WTC11 (cell line): Measurements from ENCODE around the gene BRMS1L. TPM values are rescaled to one million over a fixed set of nuclear protein-coding genes. Genes with fewer than 3 reads are reported as not detected.

Source experiments
- ATAC-seq: fragments of 200-7000 bp; cut with Tn5 transposase; 2 replicates; pipeline ENCODE4 v1.10.0; 2021; ENCODE audit warnings: mild to moderate bottlenecking, moderate library complexity
- CTCF ChIA-PET: fragments of 300-600 bp; sonication (Branson Sonifier 250); formaldehyde crosslinking; loops from one replicate; lab custom pipeline; 2021; ENCODE audit warnings: antibody characterized with exemption; lab: Charles Lee
- POLR2A ChIA-PET: fragments of 350-600 bp; sonication (Branson Sonifier 250); formaldehyde crosslinking; loops from one replicate; lab custom pipeline; 2021; ENCODE audit warnings: antibody characterized with exemption; lab: Charles Lee
- DNase-seq: peaks from one replicate; pipeline ENCODE4 v3.0.0; 2021; ENCODE audit warnings: low spot score
- H3K27ac Mint-ChIP-seq: 2 replicates; pipeline ENCODE4 v1.8.0; 2021; ENCODE audit warnings: mixed read lengths
- H3K27me3 Mint-ChIP-seq: 2 replicates; pipeline ENCODE4 v1.8.0; 2021; ENCODE audit warnings: low read depth, mild to moderate bottlenecking, moderate library complexity, mixed read lengths
- H3K36me3 Mint-ChIP-seq: 2 replicates; pipeline ENCODE4 v1.8.0; 2021; ENCODE audit warnings: mixed read lengths
- H3K4me1 Mint-ChIP-seq: 2 replicates; pipeline ENCODE4 v1.8.0; 2022; ENCODE audit warnings: mixed read lengths
- H3K4me3 Mint-ChIP-seq: 2 replicates; pipeline ENCODE4 v1.8.0; 2021; ENCODE audit warnings: mild to moderate bottlenecking, moderate library complexity, mixed read lengths
- H3K9me3 Mint-ChIP-seq: 2 replicates; pipeline ENCODE4 v1.8.0; 2021; ENCODE audit warnings: mixed read lengths
- CBFB ChIP-seq: sonication (generic); formaldehyde crosslinking; IDR thresholded peaks from 2 replicates; pipeline ENCODE4 v1.8.1; 2022; ENCODE audit warnings: mild to moderate bottlenecking, low read depth, missing genetic modification reagents
- CREM ChIP-seq: sonication (generic); formaldehyde crosslinking; IDR thresholded peaks from 2 replicates; pipeline ENCODE4 v1.8.1; 2022; ENCODE audit warnings: mild to moderate bottlenecking, missing genetic modification reagents, moderate library complexity
- MYBL2 ChIP-seq: sonication (generic); formaldehyde crosslinking; IDR thresholded peaks from 2 replicates; pipeline ENCODE4 v1.8.1; 2023; ENCODE audit warnings: mild to moderate bottlenecking, moderate library complexity, missing genetic modification reagents
- RELA ChIP-seq: sonication (generic); formaldehyde crosslinking; IDR thresholded peaks from 2 replicates; pipeline ENCODE4 v1.8.1; 2022; ENCODE audit warnings: missing genetic modification reagents, mild to moderate bottlenecking, borderline replicate concordance
- SMAD3 ChIP-seq: sonication (generic); formaldehyde crosslinking; IDR thresholded peaks from 2 replicates; pipeline ENCODE4 v1.8.0; 2022; ENCODE audit warnings: missing genetic modification reagents, mild to moderate bottlenecking, borderline replicate concordance
- TCF7 ChIP-seq: sonication (generic); formaldehyde crosslinking; IDR thresholded peaks from 2 replicates; pipeline ENCODE4 v1.8.0; 2022; ENCODE audit warnings: mild to moderate bottlenecking, low read depth, missing genetic modification reagents, moderate library complexity
- TP53 ChIP-seq: sonication (generic); formaldehyde crosslinking; IDR thresholded peaks from 2 replicates; pipeline ENCODE4 v1.8.1; 2023; ENCODE audit warnings: mild to moderate bottlenecking, missing genetic modification reagents
- ZBTB21 ChIP-seq: sonication (generic); formaldehyde crosslinking; IDR thresholded peaks from 2 replicates; pipeline ENCODE4 v1.8.1; 2023; ENCODE audit warnings: mild to moderate bottlenecking, missing genetic modification reagents, borderline replicate concordance
- ZNF232 ChIP-seq: sonication (generic); formaldehyde crosslinking; IDR thresholded peaks from 2 replicates; pipeline ENCODE4 v1.8.0; 2022; ENCODE audit warnings: mild to moderate bottlenecking, missing genetic modification reagents
- ZNF396 ChIP-seq: fragments of 250-450 bp; sonication (Bioruptor Pico); IDR thresholded peaks from 2 replicates; pipeline ENCODE4 v1.8.0; 2021; ENCODE audit warnings: mild to moderate bottlenecking, moderate library complexity, borderline replicate concordance
- ZNF416 ChIP-seq: fragments of 250-450 bp; sonication (Bioruptor Pico); IDR thresholded peaks from 2 replicates; pipeline ENCODE4 v1.9.0; 2021; ENCODE audit warnings: mild to moderate bottlenecking, inconsistent platforms
- total RNA-seq: library from RNA; stranded (reverse); gene quantifications from 3 replicates; pipeline ENCODE4 v1.2.3, GENCODE V29; 2021
- TF ChIP-seq, protein P1 (sequence below): sonication (generic); formaldehyde crosslinking; conservative IDR thresholded peaks from 2 replicates; pipeline ENCODE4 v1.8.1; 2022; ENCODE audit warnings: mild to moderate bottlenecking, missing genetic modification reagents
- TF ChIP-seq, protein P2 (sequence below): fragments of 200-600 bp; IDR thresholded peaks from 2 replicates; pipeline ENCODE4 v1.8.0; 2022; ENCODE audit warnings: antibody characterized with exemption
- TF ChIP-seq, protein P3 (sequence below): sonication (generic); formaldehyde crosslinking; IDR thresholded peaks from 2 replicates; pipeline ENCODE4 v1.8.1; 2022; ENCODE audit warnings: missing genetic modification reagents, borderline replicate concordance
- TF ChIP-seq, protein P4 (sequence below): fragments of 250-450 bp; sonication (Bioruptor Pico); IDR thresholded peaks from 2 replicates; pipeline ENCODE4 v1.8.0; 2021; ENCODE audit warnings: mild to moderate bottlenecking

The BRMS1L gene
- total RNA-seq, 1 experiment from 2014 or later, result 12.1 TPM

DNA sequence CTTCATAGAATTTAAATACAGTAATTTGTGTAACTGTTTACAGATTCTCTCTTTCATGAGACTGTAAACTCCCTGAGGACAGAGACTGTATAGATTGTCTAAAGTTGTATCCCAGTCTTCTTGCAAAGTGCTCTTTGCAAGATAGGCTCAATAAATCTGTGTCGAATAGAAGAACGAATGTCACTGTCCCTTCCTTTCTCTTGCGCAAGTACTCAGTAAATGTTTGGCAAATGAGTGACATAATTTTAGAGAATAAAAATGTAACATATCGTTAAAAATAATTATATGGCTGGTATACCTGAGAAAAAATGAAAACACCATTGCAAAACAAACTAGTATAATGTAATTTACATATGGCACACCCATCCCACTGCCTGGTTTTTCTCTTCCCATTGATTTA is 15.2 kb upstream of the BRMS1L start (continued):
- TF ChIP-seq SMAD3 (CRISPR knock-in tag), result no peak
- TF ChIP-seq, protein P1, sequence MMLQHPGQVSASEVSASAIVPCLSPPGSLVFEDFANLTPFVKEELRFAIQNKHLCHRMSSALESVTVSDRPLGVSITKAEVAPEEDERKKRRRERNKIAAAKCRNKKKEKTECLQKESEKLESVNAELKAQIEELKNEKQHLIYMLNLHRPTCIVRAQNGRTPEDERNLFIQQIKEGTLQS (CRISPR knock-in tag), result no peak

DNA sequence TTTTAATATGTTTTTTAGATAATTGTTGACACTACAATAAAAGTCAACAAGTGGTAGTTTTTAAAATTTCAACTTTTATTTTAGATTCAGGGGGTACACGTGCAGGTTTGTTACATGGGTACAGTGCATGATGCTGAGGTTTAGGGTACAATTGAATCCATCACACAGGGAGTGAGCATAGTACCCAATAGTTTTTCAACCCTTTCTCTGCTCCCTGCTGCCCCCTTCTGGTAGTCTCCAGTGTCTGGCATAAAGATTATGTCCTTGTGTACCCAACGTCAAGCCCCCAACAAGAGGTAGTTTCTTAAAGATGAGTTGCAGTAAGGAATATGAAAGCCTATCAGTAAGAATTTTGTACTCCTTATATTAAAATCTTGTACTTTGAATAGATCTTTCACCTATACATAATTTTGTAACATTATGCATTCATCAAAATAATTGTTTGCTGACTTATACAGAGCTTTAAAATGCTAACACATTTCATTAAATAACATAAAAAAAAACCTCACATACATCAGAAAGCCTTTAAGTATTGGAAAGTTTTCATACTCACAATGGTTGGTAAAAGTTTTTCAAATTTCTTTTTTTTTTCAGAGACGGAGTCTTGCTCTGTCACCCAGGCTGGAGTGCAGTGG is 11.7 kb upstream of the BRMS1L start:
- ChIA-PET CTCF (interaction anchor here (0.7 to 1.8 kb wide), 8 partner anchors 12 to 376 kb away, joined by 3 to 15 read pairs (median 3); partner anchors contain the start of genes BRMS1L and INSM2), POLR2A (no interaction called here)
- Mint-ChIP-seq H3K4me3 (no peak overlapping the region), H3K9me3 (peaks cover 5% of the 10 kb centered on the region), H3K36me3 (no peaks in the 10 kb centered on the region), H3K4me1 (no peaks in the 10 kb centered on the region), H3K27me3 (peaks cover 5% of the 10 kb centered on the region), H3K27ac (no peak overlapping the region)
- no peak for TF ChIP-seq ZNF232 (CRISPR knock-in tag)
- TF ChIP-seq ZNF396 (CRISPR knock-in tag), result no peak
- TF ChIP-seq, protein P2, sequence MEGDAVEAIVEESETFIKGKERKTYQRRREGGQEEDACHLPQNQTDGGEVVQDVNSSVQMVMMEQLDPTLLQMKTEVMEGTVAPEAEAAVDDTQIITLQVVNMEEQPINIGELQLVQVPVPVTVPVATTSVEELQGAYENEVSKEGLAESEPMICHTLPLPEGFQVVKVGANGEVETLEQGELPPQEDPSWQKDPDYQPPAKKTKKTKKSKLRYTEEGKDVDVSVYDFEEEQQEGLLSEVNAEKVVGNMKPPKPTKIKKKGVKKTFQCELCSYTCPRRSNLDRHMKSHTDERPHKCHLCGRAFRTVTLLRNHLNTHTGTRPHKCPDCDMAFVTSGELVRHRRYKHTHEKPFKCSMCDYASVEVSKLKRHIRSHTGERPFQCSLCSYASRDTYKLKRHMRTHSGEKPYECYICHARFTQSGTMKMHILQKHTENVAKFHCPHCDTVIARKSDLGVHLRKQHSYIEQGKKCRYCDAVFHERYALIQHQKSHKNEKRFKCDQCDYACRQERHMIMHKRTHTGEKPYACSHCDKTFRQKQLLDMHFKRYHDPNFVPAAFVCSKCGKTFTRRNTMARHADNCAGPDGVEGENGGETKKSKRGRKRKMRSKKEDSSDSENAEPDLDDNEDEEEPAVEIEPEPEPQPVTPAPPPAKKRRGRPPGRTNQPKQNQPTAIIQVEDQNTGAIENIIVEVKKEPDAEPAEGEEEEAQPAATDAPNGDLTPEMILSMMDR, result peak; percentile 71
- peak; percentile 92 for ATAC-seq
- peak; percentile 82 for DNase-seq

DNA sequence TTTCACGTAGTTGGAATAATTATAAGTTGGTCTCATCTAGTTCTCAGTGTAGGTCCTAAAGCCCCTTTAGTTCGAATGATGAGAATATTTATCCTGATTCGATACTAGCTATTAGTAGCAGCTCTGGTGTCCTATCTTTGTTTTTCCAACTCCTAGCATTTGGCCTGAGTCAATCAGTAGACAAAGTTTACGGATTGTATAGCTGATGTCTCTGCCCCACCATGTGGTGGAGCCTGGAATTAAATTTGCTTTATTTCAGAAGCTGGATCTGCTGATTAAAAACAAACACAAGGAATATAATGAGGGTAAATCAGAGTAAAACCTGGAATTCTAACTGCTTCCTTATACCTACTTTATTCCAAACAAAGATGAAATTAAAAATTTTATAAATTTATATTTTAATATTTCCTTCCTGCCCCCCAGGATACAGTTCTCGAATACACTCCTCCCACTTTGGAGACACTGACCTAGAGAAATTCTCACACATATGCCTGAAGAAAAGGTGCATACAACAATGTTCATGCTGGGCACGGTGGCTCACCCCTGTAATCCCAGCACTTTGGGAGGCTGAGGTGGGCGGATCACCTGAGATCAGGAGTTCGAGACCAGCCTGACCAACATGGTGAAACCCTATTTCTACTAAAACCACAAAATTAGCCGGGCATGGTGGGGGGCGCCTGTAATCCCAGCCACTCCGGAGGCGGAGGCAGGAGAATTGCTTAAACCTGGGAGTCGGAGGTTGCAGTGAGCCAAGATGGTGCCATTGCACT is 7.6 kb upstream of the BRMS1L start:
- no peak overlapping the region for H3K27ac Mint-ChIP-seq
- no peaks in the 10 kb centered on the region for H3K9me3 Mint-ChIP-seq
- ATAC-seq, result peak; percentile 76
- H3K4me1 Mint-ChIP-seq, result 0 out of 2 replicates have a peak, but pooled peaks cover 2% of the 10 kb centered on the region
- CTCF ChIA-PET, result interaction anchor here (0.5 to 3.2 kb wide), 14 partner anchors 8 to 1155 kb away, joined by 3 to 25 read pairs (median 3); partner anchors contain the start of genes BRMS1L, FAM177A1 and RALGAPA1
- no peaks in the 10 kb centered on the region for H3K36me3 Mint-ChIP-seq
- POLR2A ChIA-PET, result interaction anchor here (0.5 kb wide), 1 partner anchor 10 kb away, joined by 3 read pairs; the partner anchor contains the start of gene RALGAPA1
- H3K27me3 Mint-ChIP-seq, result no peaks in the 10 kb centered on the region
- no peak overlapping the region for H3K4me3 Mint-ChIP-seq
- no peak for DNase-seq
- TF ChIP-seq ZNF416 (CRISPR knock-in tag), result no peak
- TF ChIP-seq, protein P2, result 0 out of 2 replicates have a peak, but pooled peaks have one; percentile 35

DNA sequence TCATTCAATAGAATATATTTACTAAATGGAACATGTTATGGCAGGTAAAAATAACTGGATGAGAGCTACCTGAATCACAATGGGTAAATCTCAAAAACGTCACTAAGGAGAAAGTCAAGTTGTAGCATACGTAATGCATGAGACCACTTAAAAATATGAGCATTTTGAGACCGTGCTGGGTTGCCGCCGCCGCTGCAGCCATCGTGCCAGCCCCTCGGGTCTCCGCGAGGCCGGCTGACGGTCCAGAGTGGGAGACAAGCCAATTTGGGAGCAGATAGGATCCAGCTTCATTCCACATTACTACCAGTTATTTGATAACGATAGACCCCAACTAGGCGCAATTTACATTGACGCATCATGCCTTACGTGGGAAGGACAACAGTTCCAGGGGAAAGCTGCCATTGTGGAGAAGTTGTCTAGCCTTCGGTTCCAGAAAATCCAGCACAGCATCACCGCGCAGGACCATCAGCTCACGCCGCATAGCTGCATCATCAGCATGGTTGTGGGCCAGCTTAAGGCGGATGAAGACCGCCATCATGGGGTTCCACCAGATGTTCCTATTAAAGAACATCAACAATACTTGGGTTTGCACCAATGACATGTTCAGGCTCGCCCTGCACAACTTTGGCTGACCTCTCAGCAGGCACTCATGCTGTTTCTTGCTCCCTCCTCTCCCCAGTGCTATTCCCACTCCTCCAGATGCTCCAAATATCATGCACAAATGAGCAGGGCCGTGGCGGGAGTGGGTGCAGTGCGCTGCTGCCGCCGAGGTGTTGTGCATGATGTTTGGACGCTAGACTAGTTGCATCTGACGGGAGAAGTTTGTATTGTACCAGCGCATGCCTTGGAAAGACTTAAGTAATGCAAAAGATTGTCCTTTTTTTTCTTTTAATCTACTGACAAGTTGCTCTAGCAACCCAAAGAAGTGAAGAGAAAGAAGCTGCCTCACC is 6.3 kb upstream of the BRMS1L start:
- Mint-ChIP-seq H3K4me3 (no peak overlapping the region), H3K36me3 (no peaks in the 10 kb centered on the region), H3K27ac (no peak overlapping the region), H3K9me3 (no peaks in the 10 kb centered on the region), H3K27me3 (no peaks in the 10 kb centered on the region), H3K4me1 (0 out of 2 replicates have a peak, but pooled peaks cover 2% of the 10 kb centered on the region)
- ATAC-seq (no peak), DNase-seq (no peak)
- POLR2A ChIA-PET, result no interaction called here
- CTCF ChIA-PET, result no interaction called here
- TF ChIP-seq ZBTB21 (CRISPR knock-in tag) (no peak), CREM (CRISPR knock-in tag) (no peak), RELA (CRISPR knock-in tag) (no peak), MYBL2 (CRISPR knock-in tag) (no peak), TCF7 (CRISPR knock-in tag) (no peak), ZNF232 (CRISPR knock-in tag) (no peak), SMAD3 (CRISPR knock-in tag) (no peak), CBFB (no peak), TP53 (no peak)
- TF ChIP-seq, protein P3, sequence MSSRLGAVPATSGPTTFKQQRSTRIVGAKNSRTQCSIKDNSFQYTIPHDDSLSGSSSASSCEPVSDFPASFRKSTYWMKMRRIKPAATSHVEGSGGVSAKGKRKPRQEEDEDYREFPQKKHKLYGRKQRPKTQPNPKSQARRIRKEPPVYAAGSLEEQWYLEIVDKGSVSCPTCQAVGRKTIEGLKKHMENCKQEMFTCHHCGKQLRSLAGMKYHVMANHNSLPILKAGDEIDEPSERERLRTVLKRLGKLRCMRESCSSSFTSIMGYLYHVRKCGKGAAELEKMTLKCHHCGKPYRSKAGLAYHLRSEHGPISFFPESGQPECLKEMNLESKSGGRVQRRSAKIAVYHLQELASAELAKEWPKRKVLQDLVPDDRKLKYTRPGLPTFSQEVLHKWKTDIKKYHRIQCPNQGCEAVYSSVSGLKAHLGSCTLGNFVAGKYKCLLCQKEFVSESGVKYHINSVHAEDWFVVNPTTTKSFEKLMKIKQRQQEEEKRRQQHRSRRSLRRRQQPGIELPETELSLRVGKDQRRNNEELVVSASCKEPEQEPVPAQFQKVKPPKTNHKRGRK (CRISPR knock-in tag), result no peak
- TF ChIP-seq, protein P4, sequence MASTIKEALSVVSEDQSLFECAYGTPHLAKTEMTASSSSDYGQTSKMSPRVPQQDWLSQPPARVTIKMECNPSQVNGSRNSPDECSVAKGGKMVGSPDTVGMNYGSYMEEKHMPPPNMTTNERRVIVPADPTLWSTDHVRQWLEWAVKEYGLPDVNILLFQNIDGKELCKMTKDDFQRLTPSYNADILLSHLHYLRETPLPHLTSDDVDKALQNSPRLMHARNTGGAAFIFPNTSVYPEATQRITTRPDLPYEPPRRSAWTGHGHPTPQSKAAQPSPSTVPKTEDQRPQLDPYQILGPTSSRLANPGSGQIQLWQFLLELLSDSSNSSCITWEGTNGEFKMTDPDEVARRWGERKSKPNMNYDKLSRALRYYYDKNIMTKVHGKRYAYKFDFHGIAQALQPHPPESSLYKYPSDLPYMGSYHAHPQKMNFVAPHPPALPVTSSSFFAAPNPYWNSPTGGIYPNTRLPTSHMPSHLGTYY (CRISPR knock-in tag), result no peak
